Measurements from ENCODE around the gene EGFL7. TPM values are rescaled to one million over a fixed set of nuclear protein-coding genes. Genes with fewer than 3 reads are reported as not detected.

Gene EGFL7
- total RNA-seq, 4 donors from 2014 or later: 38.4 to 143 (median 81.6) TPM

DNA sequence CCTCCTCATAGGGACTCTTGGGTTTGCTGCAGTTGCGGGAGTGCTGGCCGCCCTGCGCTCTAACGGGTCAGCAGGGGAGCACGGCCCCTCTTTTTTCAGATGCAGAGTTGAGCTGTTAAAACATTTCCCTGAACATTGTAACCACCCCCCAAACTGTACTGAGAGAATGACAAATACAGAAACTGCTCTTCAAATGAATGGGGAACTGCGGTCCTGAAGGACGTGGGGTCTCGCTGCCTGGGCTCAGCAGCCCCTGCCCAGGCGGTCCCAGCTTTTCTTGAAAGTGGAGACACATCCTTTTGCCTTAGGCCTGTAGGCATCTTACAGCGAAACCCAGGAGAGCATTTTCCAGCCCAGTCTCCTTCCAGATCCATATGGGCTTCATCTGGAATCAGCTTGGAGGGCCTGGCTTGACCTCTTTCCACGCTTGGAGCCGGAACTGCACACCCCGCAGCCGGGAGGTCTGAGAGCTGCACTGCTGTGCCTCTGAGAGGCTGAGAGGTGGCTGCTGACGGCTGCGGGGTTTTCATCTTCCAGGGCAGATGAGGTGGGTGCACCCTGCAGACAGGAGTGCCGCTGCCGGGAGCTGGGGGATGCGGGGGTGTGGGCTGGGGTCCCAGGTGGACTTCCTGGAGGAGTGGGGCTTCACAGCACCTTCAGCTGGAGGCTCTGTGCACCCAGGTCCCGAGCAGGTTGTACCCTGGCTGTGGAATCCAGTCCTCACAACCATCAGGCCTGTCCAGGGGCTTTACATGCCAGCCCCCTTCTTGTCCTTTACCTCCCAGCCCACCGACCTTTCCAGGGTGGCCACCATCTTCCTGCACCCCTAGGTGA, 25.8 kb downstream of the EGFL7 start:
- H3K4me1 ChIP-seq: peaks cover 44 to 81% of the 10 kb centered on the region in 2 donors
- 78 to 89% methylated on average over 12 of the region's 21 CpGs for WGBS, 2 donors
- intact Hi-C loops (cut with DNase I): no loop called here

DNA sequence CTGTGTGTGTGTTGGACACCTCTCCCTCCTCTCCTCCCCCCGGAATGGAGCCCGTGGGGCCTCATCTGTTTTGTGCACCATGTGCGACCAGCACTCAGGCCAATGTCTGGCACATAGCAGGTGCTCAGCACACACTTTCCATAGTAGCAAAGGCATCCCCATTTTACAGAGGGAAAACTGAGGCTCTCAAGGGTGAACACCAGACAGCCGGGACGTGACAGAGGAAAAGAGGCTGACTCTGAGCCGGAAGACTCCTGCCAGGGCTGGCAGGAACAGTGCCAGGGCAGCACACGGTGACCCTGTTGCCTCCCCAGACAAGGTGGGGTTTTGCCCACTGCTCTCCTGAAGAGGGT, 26.4 kb downstream of the EGFL7 start:
- H3K4me1 ChIP-seq: peaks cover 49 to 87% of the 10 kb centered on the region in 2 donors
- H3K4me3 ChIP-seq (replicated peaks in 1 of 3): no peak overlapping the region
- 84 to 85% methylated on average over 5 to 7 of the region's 7 CpGs for WGBS, 2 donors
- no peaks in the 10 kb centered on the region for H3K27me3 ChIP-seq
- no peak for DNase-seq
- H3K36me3 ChIP-seq: no peaks in the 10 kb centered on the region
- no peaks in the 10 kb centered on the region for H3K9me3 ChIP-seq
- peak overlapping the region; percentile 17 to 92 (median 83) for H3K27ac ChIP-seq
- intact Hi-C loops (cut with DNase I): no loop called here
- TF ChIP-seq, protein P1, sequence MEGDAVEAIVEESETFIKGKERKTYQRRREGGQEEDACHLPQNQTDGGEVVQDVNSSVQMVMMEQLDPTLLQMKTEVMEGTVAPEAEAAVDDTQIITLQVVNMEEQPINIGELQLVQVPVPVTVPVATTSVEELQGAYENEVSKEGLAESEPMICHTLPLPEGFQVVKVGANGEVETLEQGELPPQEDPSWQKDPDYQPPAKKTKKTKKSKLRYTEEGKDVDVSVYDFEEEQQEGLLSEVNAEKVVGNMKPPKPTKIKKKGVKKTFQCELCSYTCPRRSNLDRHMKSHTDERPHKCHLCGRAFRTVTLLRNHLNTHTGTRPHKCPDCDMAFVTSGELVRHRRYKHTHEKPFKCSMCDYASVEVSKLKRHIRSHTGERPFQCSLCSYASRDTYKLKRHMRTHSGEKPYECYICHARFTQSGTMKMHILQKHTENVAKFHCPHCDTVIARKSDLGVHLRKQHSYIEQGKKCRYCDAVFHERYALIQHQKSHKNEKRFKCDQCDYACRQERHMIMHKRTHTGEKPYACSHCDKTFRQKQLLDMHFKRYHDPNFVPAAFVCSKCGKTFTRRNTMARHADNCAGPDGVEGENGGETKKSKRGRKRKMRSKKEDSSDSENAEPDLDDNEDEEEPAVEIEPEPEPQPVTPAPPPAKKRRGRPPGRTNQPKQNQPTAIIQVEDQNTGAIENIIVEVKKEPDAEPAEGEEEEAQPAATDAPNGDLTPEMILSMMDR (IDR thresholded peaks at IDR 0.05): no peak

More for the DNA sequence above, 25.8 kb downstream of the EGFL7 start:
- Histone ChIP-seq H3K27me3 (no peaks in the 10 kb centered on the region), H3K27ac (peak overlapping the region; percentile 56 to 92 (median 83)), H3K36me3 (no peaks in the 10 kb centered on the region), H3K4me3 (replicated peaks in 1 of 3) (no peak overlapping the region), H3K9me3 (no peaks in the 10 kb centered on the region)
- no peak for DNase-seq
- no peak for TF ChIP-seq POLR2A (IDR thresholded peaks at IDR 0.05)
- TF ChIP-seq, protein P1 (IDR thresholded peaks at IDR 0.05): no peak

DNA sequence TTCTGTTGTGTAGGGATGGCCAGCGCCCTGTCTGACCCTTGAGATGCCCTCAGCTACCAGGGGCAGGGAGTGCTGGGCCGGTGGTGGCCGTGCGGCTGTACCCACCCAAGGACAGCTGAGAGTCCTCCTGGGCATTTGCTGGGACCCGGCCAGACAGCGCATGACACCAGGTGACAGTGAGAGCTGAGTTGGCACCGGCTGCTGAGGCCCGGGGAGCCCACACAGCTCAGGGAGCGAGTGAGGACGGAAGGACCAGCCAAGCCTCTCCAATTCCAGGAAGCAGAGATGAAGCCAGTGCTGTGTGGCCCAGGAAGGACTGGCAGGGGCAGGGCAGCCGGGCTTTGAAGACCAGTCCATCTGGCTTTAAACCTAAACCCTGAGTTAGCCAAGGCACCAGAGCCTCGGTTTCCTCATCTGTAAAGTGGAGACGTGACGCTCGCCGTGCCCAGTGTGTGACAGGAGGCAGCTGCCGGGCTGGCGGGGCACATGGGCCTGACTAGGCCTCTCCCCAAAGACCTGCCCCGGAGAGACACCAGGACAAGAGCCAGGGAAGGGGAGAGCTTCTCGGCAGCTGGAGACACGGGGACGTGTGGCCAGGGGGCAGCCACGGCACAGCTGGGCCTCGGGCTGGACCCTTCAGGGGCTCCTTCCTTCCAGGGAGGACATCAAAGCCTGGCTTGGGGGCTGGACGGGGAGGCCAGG, 27.5 kb downstream of the EGFL7 start:
- Histone ChIP-seq H3K9me3 (no peaks in the 10 kb centered on the region), H3K27me3 (no peaks in the 10 kb centered on the region), H3K27ac (peak overlapping the region; percentile 75 to 92 (median 83)), H3K4me1 (peaks cover 59 to 91% of the 10 kb centered on the region in 2 donors), H3K4me3 (replicated peaks in 1 of 3) (no peak overlapping the region), H3K36me3 (no peaks in the 10 kb centered on the region)
- peak; percentile 87 to 92 for DNase-seq
- TF ChIP-seq, protein P1 (IDR thresholded peaks at IDR 0.05): no peak
- no peak for TF ChIP-seq POLR2A (IDR thresholded peaks at IDR 0.05)
- intact Hi-C loops (cut with DNase I): no loop called here
- WGBS, 2 donors: 63 to 70% methylated on average over 17 to 20 of the region's 25 CpGs

DNA sequence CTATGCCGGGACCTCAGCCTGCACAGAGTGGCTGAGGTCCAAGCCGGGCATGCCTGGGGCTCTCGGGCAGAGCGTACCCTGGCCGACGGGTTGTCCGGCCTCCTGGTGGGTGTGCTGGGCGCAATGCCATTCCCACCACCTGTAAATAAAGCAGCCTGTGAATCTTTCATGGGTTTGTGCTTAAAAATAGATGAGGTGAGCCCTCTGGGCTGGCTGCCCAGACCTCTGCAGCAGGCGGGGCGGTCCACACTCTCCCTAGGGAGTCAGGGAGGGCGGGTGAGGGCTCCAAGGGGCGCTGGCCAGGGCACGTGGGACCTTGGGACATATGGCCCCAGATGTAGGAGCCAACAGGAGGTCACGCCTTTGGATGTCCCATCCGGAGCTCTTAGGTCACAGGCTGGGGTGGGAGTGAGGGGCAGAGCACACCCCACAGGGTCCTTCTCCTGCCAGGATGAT, 28.1 kb downstream of the EGFL7 start:
- Histone ChIP-seq H3K27me3 (no peaks in the 10 kb centered on the region), H3K4me1 (peaks cover 56 to 89% of the 10 kb centered on the region in 2 donors), H3K9me3 (no peaks in the 10 kb centered on the region), H3K4me3 (replicated peaks in 1 of 3) (no peak overlapping the region), H3K27ac (peak overlapping the region; percentile 75 to 92 (median 83)), H3K36me3 (no peaks in the 10 kb centered on the region)
- intact Hi-C loops (cut with DNase I): no loop called here
- TF ChIP-seq, protein P1 (IDR thresholded peaks at IDR 0.05): no peak
- no peak for TF ChIP-seq POLR2A (IDR thresholded peaks at IDR 0.05)
- WGBS, 2 donors: 25 to 40% methylated on average over 2 to 6 of the region's 15 CpGs
- DNase-seq: peak; percentile 92 to 95
